Esophagus squamous epithelium (tissue), 5 donors: ENCODE results near the gene BCL2L13. TPM values are rescaled to one million over a fixed set of nuclear protein-coding genes. Genes with fewer than 3 reads are reported as not detected.
A peak's percentile ranks its signal among the peaks of the same experiment; 100 is the strongest.
"Not testable (repeated sequence)": the region's sequence is repeated elsewhere in the genome, so short reads cannot be mapped to it uniquely, and the experiment has no call there.

Source experiments
- DNase-seq: peaks from one replicate; lab custom pipeline; 2025; lab: John Stamatoyannopoulos, UW
- H3K27ac ChIP-seq, 4 donors: fragments of 200-600 bp; sonication (generic); one replicate each; pipeline ENCODE4 v1.5.1; 2016 to 2019; ENCODE audit warnings: mild to moderate bottlenecking in 1 of 4
- H3K27me3 ChIP-seq, 4 donors: fragments of 200-600 bp; sonication (generic); 1 replicate in 3 of 4; 2 replicates in 1 of 4; pipeline versions ENCODE4 v1.5.1 to v1.6.0; 2017 to 2021; ENCODE audit warnings: antibody characterized with exemption in 1 of 4
- H3K36me3 ChIP-seq, 3 donors: fragments of 200-600 bp; sonication (generic); one replicate each; pipeline ENCODE4 v1.5.1; 2016 to 2019
- H3K4me1 ChIP-seq, 3 donors: fragments of 200-600 bp; sonication (generic); one replicate each; pipeline ENCODE4 v1.5.1; 2017 to 2019
- H3K4me3 ChIP-seq, 4 donors: fragments of 200-600 bp; sonication (generic); 1 replicate in 3 of 4; 2 replicates in 1 of 4; pipeline ENCODE4 v1.5.1; 2016 to 2019; ENCODE audit warnings: mild to moderate bottlenecking in 2 of 4, moderate library complexity in 1 of 4
- H3K9me3 ChIP-seq, 3 donors: fragments of 200-600 bp; sonication (generic); one replicate each; pipeline ENCODE4 v1.5.1; 2016 to 2019
- CTCF ChIP-seq, 6 experiments: fragments of 450-650 bp in 4 of 6; fragments of 200-600 bp in 2 of 6; sonication (generic) in 2 of 6; IDR thresholded peaks; one replicate each; pipeline ENCODE4 v1.5.1; 2016 to 2019; ENCODE audit warnings: antibody characterized with exemption in 6 of 6, mild to moderate bottlenecking in 4 of 6, moderate library complexity in 4 of 6
- POLR2A ChIP-seq, 4 donors: fragments of 450-650 bp; IDR thresholded peaks; one replicate each; pipeline ENCODE4 v1.6.1; 2017; ENCODE audit warnings: antibody characterized with exemption in 4 of 4, mild to moderate bottlenecking in 4 of 4, moderate library complexity in 3 of 4
- WGBS, 2 donors: methylation state at CpG; one replicate each; pipeline ENCODE4 v1.1.5; 2018; 5-methylcytosine and 5-hydroxymethylcytosine counted together
- intact Hi-C: fragments of 100-400 bp; cut with DNase I; formaldehyde crosslinking; loops from one replicate; pipeline ENCODE4 v1.15.0; 2022
- total RNA-seq, 4 donors: library from RNA; depleted of rRNA; stranded (reverse); fragments of >200 nt; gene quantifications; one replicate each; pipeline ENCODE4 v1.1.0, GENCODE V29; 2016
- donor health status: DM: yes; HTN: yes; CAD: no.

Gene BCL2L13
- total RNA-seq, 4 donors from 2014 or later: 31.7 to 49.2 (median 43.1) TPM

- intact Hi-C loops: no loop called here
These were observed 27.3 kb downstream of the BCL2L13 start for GRCh38 chr22:17665854-17666253.

GRCh38 chr22:17671521-17672092 lies 33.0 kb downstream of the BCL2L13 start:
- H3K9me3 ChIP-seq, H3K27me3 ChIP-seq, DNase-seq, H3K27ac ChIP-seq, H3K4me3 ChIP-seq, intact Hi-C loops: not testable (repeated sequence)
- 94 to 95% methylated on average over 10 of the region's 10 CpGs for WGBS, 2 donors
- peaks cover 0 to 33% (median 0%) of the 10 kb centered on the region in 3 donors for H3K36me3 ChIP-seq
- peaks cover 0 to 15% (median 7%) of the 10 kb centered on the region in 3 donors for H3K4me1 ChIP-seq

More at GRCh38 chr22:17665854-17666253, 27.3 kb downstream of the BCL2L13 start:
- H3K36me3 ChIP-seq: peaks cover 3 to 82% (median 8%) of the 10 kb centered on the region in 3 donors
- H3K27ac ChIP-seq: no peak overlapping the region
- 48 to 63% methylated on average over 3 of the region's 3 CpGs for WGBS, 2 donors
- H3K4me3 ChIP-seq: no peak overlapping the region
- peaks cover 0 to 9% (median 0%) of the 10 kb centered on the region in 3 donors for H3K4me1 ChIP-seq
- TF ChIP-seq CTCF (IDR thresholded peaks at IDR 0.05): no peak
- TF ChIP-seq POLR2A (IDR thresholded peaks at IDR 0.05): no peak
- no peak for DNase-seq
- H3K9me3 ChIP-seq: peaks cover 0 to 3% (median 0%) of the 10 kb centered on the region in 3 donors
- H3K27me3 ChIP-seq: no peaks in the 10 kb centered on the region

GRCh38 chr22:17672417-17672991 lies 33.9 kb downstream of the BCL2L13 start:
- Histone ChIP-seq H3K27me3 (no peaks in the 10 kb centered on the region), H3K36me3 (peaks cover 0 to 24% (median 0%) of the 10 kb centered on the region in 3 donors), H3K4me3 (no peak overlapping the region), H3K27ac (peak overlapping the region in 1 of 4 donors; percentile 17), H3K4me1 (peaks cover 0 to 15% (median 7%) of the 10 kb centered on the region in 3 donors), H3K9me3 (no peaks in the 10 kb centered on the region)
- DNase-seq: no peak
- WGBS, 2 donors: 73 to 74% methylated on average over 2 of the region's 2 CpGs
- intact Hi-C loops: no loop called here
- no peak for TF ChIP-seq POLR2A (IDR thresholded peaks at IDR 0.05)
- no peak for TF ChIP-seq CTCF (IDR thresholded peaks at IDR 0.05)

GRCh38 chr22:17674152-17674551 lies 35.6 kb downstream of the BCL2L13 start:
- Histone ChIP-seq H3K27ac (no peak overlapping the region), H3K36me3 (peaks cover 0 to 18% (median 0%) of the 10 kb centered on the region in 3 donors), H3K9me3 (no peaks in the 10 kb centered on the region), H3K4me1 (peaks cover 0 to 15% (median 7%) of the 10 kb centered on the region in 3 donors), H3K4me3 (no peak overlapping the region), H3K27me3 (no peaks in the 10 kb centered on the region)
- no peak for DNase-seq
- WGBS, 2 donors: 91 to 94% methylated on average over 7 of the region's 7 CpGs
- TF ChIP-seq POLR2A (IDR thresholded peaks at IDR 0.05): no peak
- TF ChIP-seq CTCF (IDR thresholded peaks at IDR 0.05): no peak
- intact Hi-C loops: no loop called here

GRCh38 chr22:17675584-17675983 lies 37.0 kb downstream of the BCL2L13 start:
- Histone ChIP-seq H3K36me3 (peaks cover 0 to 4% (median 0%) of the 10 kb centered on the region in 3 donors), H3K4me3 (no peak overlapping the region), H3K9me3 (no peaks in the 10 kb centered on the region), H3K27me3 (no peaks in the 10 kb centered on the region), H3K4me1 (peaks cover 0 to 15% (median 7%) of the 10 kb centered on the region in 3 donors), H3K27ac (no peak overlapping the region)
- WGBS, 2 donors: 50 to 52% methylated on average over 1 of the region's 1 CpG
- intact Hi-C loops: no loop called here
- TF ChIP-seq POLR2A (IDR thresholded peaks at IDR 0.05) (no peak), CTCF (IDR thresholded peaks at IDR 0.05) (no peak)
- DNase-seq: no peak
